AG04450 (cell line): ENCODE measurements around the gene EPHB2. TPM values are rescaled to one million over a fixed set of nuclear protein-coding genes. Genes with fewer than 3 reads are reported as not detected.

ENCODE experiments used
- CTCF ChIA-PET: fragments of 300-600, 350-600 bp; formaldehyde crosslinking; extraction: SDS; loops from one replicate; lab custom pipeline; 2022; ENCODE audit warnings: antibody characterized with exemption, inconsistent platforms; lab: Charles Lee
- POLR2A ChIA-PET: fragments of 350-600 bp; formaldehyde crosslinking; extraction: SDS; loops from one replicate; lab custom pipeline; 2021; ENCODE audit warnings: antibody characterized with exemption, inconsistent platforms; lab: Yijun Ruan, JAX
- DNase-seq: peaks from one replicate; pipeline ENCODE4 v3.0.0-alpha.2; 2011; ENCODE audit warnings: low read depth, low spot score
- H3K27ac ChIP-seq: one replicate; pipeline ENCODE4 v1.5.1; 2012; ENCODE audit warnings: low read depth, low read length, control low read depth
- H3K27me3 ChIP-seq: one replicate; pipeline ENCODE4 v1.6.0; 2012; ENCODE audit warnings: low read length; ENCODE audit not compliant: control insufficient read depth, insufficient read depth
- H3K4me3 ChIP-seq: 2 replicates; pipeline ENCODE4 v1.5.1; 2011; ENCODE audit warnings: mild to moderate bottlenecking, low read depth, low read length, control low read depth
- H3K9me3 ChIP-seq: 2 replicates; pipeline ENCODE4 v1.5.1; 2012; ENCODE audit warnings: low read length; ENCODE audit not compliant: control insufficient read depth, insufficient read depth
- CTCF ChIP-seq: IDR thresholded peaks from 2 replicates; pipeline ENCODE4 v1.5.1; 2011; ENCODE audit warnings: low read depth, low read length, control low read depth, inconsistent platforms
- polyA plus RNA-seq: library from polyadenylated mRNA; depleted of rRNA; stranded (reverse); fragments of >200 nt; gene quantifications from 2 replicates; pipeline ENCODE4 v1.2.3, GENCODE V29; 2011

Gene EPHB2
- polyA plus RNA-seq, 1 experiment: 30.9 TPM

GRCh38 chr1:22756125-22756735, 45.6 kb downstream of the EPHB2 start:
- TF ChIP-seq CTCF: no peak
- CTCF ChIA-PET: interaction anchor here (1.4 kb wide), 1 partner anchor 52 kb away, joined by 6 read pairs; no protein-coding TSS in a partner anchor
- POLR2A ChIA-PET: no interaction called here
- no peak for DNase-seq
- Histone ChIP-seq H3K4me3 (no peak overlapping the region), H3K9me3 (no peaks in the 10 kb centered on the region; the same call in 1 of the 2 replicates), H3K27me3 (no peaks in the 10 kb centered on the region), H3K27ac (no peak overlapping the region)

GRCh38 chr1:22760455-22760854, 49.8 kb downstream of the EPHB2 start:
- CTCF ChIA-PET: no interaction called here
- no peak for DNase-seq

GRCh38 chr1:22761101-22761500, 50.5 kb downstream of the EPHB2 start:
- no peaks in the 10 kb centered on the region for H3K27me3 ChIP-seq
- CTCF ChIA-PET: no interaction called here
- H3K27ac ChIP-seq: no peak overlapping the region
- H3K9me3 ChIP-seq: no peaks in the 10 kb centered on the region
- POLR2A ChIA-PET: no interaction called here
- DNase-seq: no peak
- no peak for TF ChIP-seq CTCF
- no peak overlapping the region for H3K4me3 ChIP-seq

More at GRCh38 chr1:22760455-22760854, 49.8 kb downstream of the EPHB2 start:
- Histone ChIP-seq H3K4me3 (no peak overlapping the region), H3K9me3 (no peaks in the 10 kb centered on the region), H3K27me3 (no peaks in the 10 kb centered on the region), H3K27ac (no peak overlapping the region)
- no peak for TF ChIP-seq CTCF
- POLR2A ChIA-PET: no interaction called here

- ChIA-PET CTCF (no interaction called here), POLR2A (no interaction called here)
- no peak for TF ChIP-seq CTCF
- no peak overlapping the region for H3K27ac ChIP-seq
- H3K4me3 ChIP-seq: no peak overlapping the region
- H3K9me3 ChIP-seq: no peaks in the 10 kb centered on the region
- H3K27me3 ChIP-seq: no peaks in the 10 kb centered on the region
- DNase-seq: no peak
These were observed 51.2 kb downstream of the EPHB2 start for GRCh38 chr1:22761821-22762220.

GRCh38 chr1:22763487-22764200, 53.0 kb downstream of the EPHB2 start:
- H3K4me3 ChIP-seq: no peak overlapping the region
- POLR2A ChIA-PET: no interaction called here
- TF ChIP-seq CTCF: no peak

More at GRCh38 chr1:22763487-22764200, 53.0 kb downstream of the EPHB2 start:
- H3K27me3 ChIP-seq: no peaks in the 10 kb centered on the region
- CTCF ChIA-PET: no interaction called here
- no peak for DNase-seq
- no peaks in the 10 kb centered on the region for H3K9me3 ChIP-seq
- no peak overlapping the region for H3K27ac ChIP-seq
